ENCODE results near the gene PDZD4. TPM values are rescaled to one million over a fixed set of nuclear protein-coding genes. Genes with fewer than 3 reads are reported as not detected.

The PDZD4 gene
- total and polyA plus RNA-seq, 9 of the 15 experiments (the other 6 are each of a cell fraction or from before 2014, with no cell fraction given): 0.05 to 0.38 (median 0.07) TPM; not detected in 5

DNA sequence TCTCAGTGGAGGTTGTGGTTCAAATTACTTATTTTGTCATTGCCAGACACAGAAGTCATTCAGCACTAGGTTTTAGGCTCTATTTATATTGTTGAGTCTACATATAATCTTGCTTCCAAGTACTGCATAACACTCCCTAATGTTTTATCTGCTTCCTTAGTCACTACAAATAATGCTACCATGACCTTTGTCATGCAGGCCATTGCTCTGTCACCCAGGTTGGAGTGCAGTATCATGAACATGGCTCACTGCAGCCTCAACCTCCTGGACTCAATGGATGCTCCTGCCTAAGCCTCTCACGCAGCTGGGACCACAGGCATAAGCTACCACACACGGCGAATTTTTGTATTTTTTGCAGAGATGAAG lies 23.5 kb upstream of the PDZD4 start:
- TF ChIP-seq HDAC3 (IDR thresholded peaks at IDR 0.05; ENCODE audit: borderline replicate concordance, partially characterized antibody): peak; percentile 7
- TF ChIP-seq ARNT (IDR thresholded peaks at IDR 0.05): peak; percentile 1 to 2; a peak in 1 of 4 replicates
- 0 out of 2 replicates have a peak, but pooled peaks have one; percentile 16 for TF ChIP-seq ZNF316 (IDR thresholded peaks at IDR 0.05)
- TF ChIP-seq, protein P1, sequence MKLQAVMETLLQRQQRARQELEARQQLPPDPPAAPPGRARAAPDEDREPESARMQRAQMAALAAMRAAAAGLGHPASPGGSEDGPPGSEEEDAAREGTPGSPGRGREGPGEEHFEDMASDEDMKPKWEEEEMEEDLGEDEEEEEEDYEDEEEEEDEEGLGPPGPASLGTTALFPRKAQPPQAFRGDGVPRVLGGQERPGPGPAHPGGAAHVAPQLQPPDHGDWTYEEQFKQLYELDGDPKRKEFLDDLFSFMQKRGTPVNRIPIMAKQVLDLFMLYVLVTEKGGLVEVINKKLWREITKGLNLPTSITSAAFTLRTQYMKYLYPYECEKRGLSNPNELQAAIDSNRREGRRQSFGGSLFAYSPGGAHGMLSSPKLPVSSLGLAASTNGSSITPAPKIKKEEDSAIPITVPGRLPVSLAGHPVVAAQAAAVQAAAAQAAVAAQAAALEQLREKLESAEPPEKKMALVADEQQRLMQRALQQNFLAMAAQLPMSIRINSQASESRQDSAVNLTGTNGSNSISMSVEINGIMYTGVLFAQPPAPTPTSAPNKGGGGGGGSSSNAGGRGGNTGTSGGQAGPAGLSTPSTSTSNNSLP (IDR thresholded peaks at IDR 0.05; ENCODE audit: borderline replicate concordance, low read depth, low read length): 0 out of 2 replicates have a peak, but pooled peaks have one; percentile 10
- TF ChIP-seq CHD4 (IDR thresholded peaks at IDR 0.05; ENCODE audit: insufficient read depth, insufficient replicate concordance, low read depth, low read length, poor library complexity, severe bottlenecking): no peak
- TF ChIP-seq ARID1B (IDR thresholded peaks at IDR 0.05): peak; percentile 19; the same call in 1 of the 2 replicates
- peak in 1 of 3 experiments; percentile 46 for TF ChIP-seq YY1 (IDR thresholded peaks at IDR 0.05; ENCODE audit: borderline replicate concordance in 1 of 3, control insufficient read depth in 1 of 3, extremely low read depth in 1 of 3, insufficient read depth in 3 of 3, insufficient read length in 1 of 3, insufficient replicate concordance in 2 of 3, low read depth in 1 of 3, low read length in 2 of 3)
- no peak for TF ChIP-seq PCBP1 (IDR thresholded peaks at IDR 0.05; ENCODE audit: low read depth, low read length, poor library complexity, severe bottlenecking)
- TF ChIP-seq, protein P2, sequence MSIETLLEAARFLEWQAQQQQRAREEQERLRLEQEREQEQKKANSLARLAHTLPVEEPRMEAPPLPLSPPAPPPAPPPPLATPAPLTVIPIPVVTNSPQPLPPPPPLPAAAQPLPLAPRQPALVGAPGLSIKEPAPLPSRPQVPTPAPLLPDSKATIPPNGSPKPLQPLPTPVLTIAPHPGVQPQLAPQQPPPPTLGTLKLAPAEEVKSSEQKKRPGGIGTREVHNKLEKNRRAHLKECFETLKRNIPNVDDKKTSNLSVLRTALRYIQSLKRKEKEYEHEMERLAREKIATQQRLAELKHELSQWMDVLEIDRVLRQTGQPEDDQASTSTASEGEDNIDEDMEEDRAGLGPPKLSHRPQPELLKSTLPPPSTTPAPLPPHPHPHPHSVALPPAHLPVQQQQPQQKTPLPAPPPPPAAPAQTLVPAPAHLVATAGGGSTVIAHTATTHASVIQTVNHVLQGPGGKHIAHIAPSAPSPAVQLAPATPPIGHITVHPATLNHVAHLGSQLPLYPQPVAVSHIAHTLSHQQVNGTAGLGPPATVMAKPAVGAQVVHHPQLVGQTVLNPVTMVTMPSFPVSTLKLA (conservative IDR thresholded peaks at IDR 0.05): peak in 1 of 2 experiments; percentile 24; a peak in 1 of 4 replicates
- 0 out of 2 replicates have a peak, but pooled peaks have one; percentile 0 for TF ChIP-seq CC2D1A (IDR thresholded peaks at IDR 0.05)
- peak; percentile 64; the same call in 1 of the 2 replicates for TF ChIP-seq DPF2 (IDR thresholded peaks at IDR 0.05)
- H3K79me2 ChIP-seq (ENCODE audit: control insufficient read depth, insufficient read depth, low read length): no peaks in the 10 kb centered on the region
- ChIA-PET CTCF (ENCODE audit: low intra/inter-chr PET ratio) (no interaction called here), POLR2A (interaction anchor here (0.7 to 1.7 kb wide), 3 partner anchors 14 to 153 kb away, joined by 3 to 6 read pairs (median 4); no protein-coding TSS in a partner anchor)
- H3K4me3 ChIP-seq: no peak overlapping the region
- H3K27me3 ChIP-seq (ENCODE audit: control insufficient read depth in 2 of 2, insufficient read depth in 2 of 2, low read length in 2 of 2): peaks cover 5 to 12% of the 10 kb centered on the region in 2 experiments
- FAIRE-seq: no peak
- BruUV-seq (replicated peaks): no TSS peak
- no peaks in the 10 kb centered on the region for H3K9me3 ChIP-seq (replicated peaks; ENCODE audit: control insufficient read depth, insufficient read depth, low read depth, low read length)
- H3K4me2 ChIP-seq (ENCODE audit: insufficient read depth, low read length): peak overlapping the region; percentile 49
- H3K9me1 ChIP-seq (ENCODE audit: control insufficient read depth, insufficient read depth, low read length): no peaks in the 10 kb centered on the region
- H4K20me1 ChIP-seq (replicated peaks; ENCODE audit: control insufficient read depth, insufficient read depth, low read length): no peaks in the 10 kb centered on the region
- in situ Hi-C loops (cut with MboI) (no loop called here), intact Hi-C loops (cut with micrococcal nuclease) (no loop called here)
- H3K4me1 ChIP-seq (replicated peaks in 1 of 2; ENCODE audit: control insufficient read depth in 2 of 2, insufficient read depth in 2 of 2, low read length in 2 of 2): peaks cover 22 to 23% of the 10 kb centered on the region in 2 experiments; a peak in 4 of 5 replicates
- 17% methylated on average over 2 of the region's 3 CpGs for WGBS (ENCODE audit: insufficient coverage, low coverage, missing lambda C conversion rate)
- ATAC-seq: peak; percentile 77
- DNase-seq (ENCODE audit: extremely low read depth in 1 of 4, low spot score in 3 of 4): peak in 2 of 4 experiments; percentile 4 to 63
- peak overlapping the region; percentile 3; the same call in 1 of the 2 replicates for H2AFZ ChIP-seq (ENCODE audit: low read depth, low read length)
- no peaks in the 10 kb centered on the region for H3K36me3 ChIP-seq (ENCODE audit: control insufficient read depth, insufficient read depth, low read length)
- peak overlapping the region in 1 of 2 experiments; percentile 26; a peak in 1 of 4 replicates for H3K9ac ChIP-seq (ENCODE audit: insufficient read depth in 1 of 2, low read depth in 2 of 2, low read length in 2 of 2)
- H3K27ac ChIP-seq (ENCODE audit: extremely low read depth, low read depth, low read length): peak overlapping the region; percentile 82

All from K562 (cell line).